ENCODE data around the gene RFX4.
"Not testable (repeated sequence)": the region's sequence is repeated elsewhere in the genome, so short reads cannot be mapped to it uniquely, and the experiment has no call there.

The RFX4 gene

GRCh38 chr12:106594447-106594846 lies 11.6 kb downstream of the RFX4 start:
- DNase-seq = no peak

GRCh38 chr12:106595268-106595667 lies 12.5 kb downstream of the RFX4 start:
- no peak for DNase-seq

- DNase-seq = no peak
Observed at GRCh38 chr12:106598003-106598402, 15.2 kb downstream of the RFX4 start.

- no peak for DNase-seq
Observed at GRCh38 chr12:106599302-106599701, 16.5 kb downstream of the RFX4 start.

GRCh38 chr12:106600503-106600902 lies 17.7 kb downstream of the RFX4 start:
- DNase-seq = no peak

GRCh38 chr12:106601031-106601430 lies 18.2 kb downstream of the RFX4 start:
- DNase-seq = no peak

DNA sequence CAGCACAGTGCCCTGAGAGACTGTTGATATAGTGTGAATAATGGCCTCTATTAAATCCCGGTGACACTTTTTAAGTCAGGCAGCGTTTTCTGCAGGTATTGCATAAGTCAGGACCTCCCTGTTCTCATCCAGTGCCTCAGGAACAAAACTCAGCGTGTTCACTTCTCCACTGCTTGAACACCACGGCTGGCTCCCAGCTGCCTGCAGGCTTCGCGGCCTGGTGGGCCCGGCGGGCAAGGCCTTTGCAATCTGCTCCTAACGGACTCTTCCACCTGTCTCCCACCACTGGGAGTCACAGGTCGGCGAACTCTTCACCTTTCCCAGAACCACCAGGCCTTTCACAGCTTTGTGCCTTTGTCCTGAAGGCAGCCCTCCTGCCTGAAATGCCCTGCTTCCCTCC lies 18.7 kb downstream of the RFX4 start:
- no peak for DNase-seq

DNA sequence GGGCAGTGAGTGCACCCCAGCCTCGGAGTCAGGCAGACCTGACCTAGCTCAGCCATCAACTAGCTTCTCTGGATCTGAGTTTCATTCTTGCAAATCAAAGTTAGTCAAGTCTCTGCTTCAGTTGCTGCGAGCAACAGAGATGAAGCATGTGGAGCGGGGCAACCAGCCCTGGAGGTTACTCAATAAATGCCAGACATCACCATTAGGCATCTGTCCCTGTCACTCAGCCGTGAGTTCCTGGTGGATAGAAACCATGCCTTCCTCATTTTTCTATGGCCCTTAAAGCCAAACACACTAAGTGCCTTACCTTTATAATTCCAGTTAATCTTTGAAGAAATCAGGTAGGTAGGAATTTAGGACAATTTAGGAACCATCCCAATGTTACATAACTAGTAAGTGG lies 19.3 kb downstream of the RFX4 start:
- no peak for DNase-seq

- no peak for DNase-seq
Observed at GRCh38 chr12:106605254-106605653, 22.4 kb downstream of the RFX4 start.

DNA sequence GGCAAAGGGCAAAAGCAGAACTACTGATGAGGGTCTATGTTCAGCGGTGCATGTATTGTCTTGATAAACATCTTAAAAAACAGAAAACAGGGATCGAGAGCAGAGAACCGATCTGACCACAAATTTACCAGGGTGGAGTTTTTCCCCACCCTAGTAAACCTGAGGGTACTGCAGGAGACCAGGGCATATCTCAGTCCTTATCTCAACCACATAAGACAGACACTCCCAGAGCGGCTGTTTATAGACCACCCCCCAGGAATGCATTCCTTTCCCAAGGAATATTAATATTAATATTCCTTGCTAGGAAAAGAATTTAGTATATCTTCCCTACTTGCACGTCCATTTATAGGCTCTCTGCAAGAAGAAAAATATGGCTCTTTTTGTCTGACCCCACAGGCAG lies 37.8 kb downstream of the RFX4 start:
- not testable (repeated sequence) for DNase-seq

GRCh38 chr12:106625976-106626375 lies 43.2 kb downstream of the RFX4 start:
- DNase-seq = no peak

DNA sequence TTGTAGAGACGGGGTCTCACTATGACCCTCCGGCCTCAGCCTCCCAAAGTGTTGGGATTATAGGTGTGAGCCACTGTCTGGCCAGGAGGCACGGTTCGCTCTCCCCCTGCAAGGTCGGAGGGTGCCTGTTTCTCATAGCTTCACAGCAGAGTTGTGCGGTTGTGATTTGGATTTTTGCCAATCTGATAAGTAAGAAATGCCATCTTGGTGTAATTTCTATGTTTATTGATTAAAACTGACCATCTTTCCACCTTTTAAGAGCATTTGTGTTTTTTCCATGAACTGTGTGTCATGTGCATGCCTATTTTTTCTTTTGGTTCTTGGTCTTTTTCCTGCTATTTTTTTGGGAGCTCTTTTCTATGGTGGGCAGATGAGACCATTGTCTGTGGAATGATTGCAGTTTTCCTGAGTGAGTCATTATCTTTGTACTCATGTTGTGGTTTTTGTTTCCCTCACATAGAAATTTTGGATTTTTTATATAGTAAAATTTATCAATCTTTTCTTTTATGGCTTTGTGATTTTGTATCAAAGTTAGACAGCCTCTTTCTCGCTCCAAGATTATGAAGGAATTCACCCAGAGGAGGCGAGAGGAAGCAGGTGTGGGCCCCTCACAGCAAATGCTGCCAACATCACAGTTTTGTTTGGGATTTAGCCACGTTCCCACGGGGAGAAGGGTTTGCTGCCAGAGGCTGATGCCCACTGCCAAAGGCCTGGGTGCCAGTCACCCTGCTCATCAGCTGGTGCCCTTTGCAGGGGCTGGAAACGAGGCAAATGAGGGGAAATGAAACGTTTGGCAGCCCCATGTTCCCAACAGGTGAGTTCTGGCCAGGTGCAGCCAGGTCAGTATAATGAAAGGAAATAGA lies 47.2 kb downstream of the RFX4 start:
- DNase-seq = no peak

DNA sequence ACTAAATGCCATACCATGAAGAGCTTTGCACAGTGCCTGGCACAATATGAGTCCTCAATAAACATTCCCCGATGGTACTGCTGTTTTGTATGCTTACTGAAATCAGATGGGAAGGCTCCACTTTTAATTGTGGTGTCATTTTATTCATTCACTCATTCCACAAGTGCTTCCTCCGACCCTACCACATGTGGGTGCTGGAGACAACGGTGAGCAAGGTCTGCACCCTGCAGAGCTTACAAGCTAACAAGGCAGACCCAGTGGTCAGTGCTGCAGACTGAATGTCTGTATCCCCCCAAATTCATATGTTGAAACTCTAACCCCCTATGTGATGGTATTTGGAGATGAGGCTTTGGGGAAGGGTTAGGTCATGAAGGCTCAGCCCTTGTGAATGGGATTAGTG lies 48.3 kb downstream of the RFX4 start:
- DNase-seq = no peak

DNA sequence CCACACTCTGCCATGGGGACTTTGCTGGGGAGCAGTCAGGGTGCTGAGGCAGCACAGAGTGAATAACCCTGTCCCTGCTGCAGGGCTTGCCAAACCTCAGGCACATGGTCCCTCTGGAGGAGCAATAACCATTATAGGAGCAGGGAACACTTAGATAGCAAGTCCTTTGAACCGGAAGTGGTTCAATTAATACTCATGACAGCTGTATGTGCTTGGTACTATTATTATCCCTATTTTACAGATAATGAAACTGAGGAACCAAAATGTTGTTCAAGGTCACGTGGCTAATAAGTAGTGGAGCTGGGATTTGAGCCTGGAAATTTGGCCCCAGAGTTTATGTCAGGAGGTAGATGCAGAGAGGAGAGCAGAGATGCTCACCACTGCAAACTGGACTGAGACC lies 49.0 kb downstream of the RFX4 start:
- no peak for DNase-seq

- DNase-seq = no peak
Observed at GRCh38 chr12:106632797-106633450, 50.1 kb downstream of the RFX4 start.

- no peak for DNase-seq
Observed at GRCh38 chr12:106633451-106633823, 50.6 kb downstream of the RFX4 start.

GRCh38 chr12:106634206-106634605 lies 51.4 kb downstream of the RFX4 start:
- DNase-seq = no peak

DNA sequence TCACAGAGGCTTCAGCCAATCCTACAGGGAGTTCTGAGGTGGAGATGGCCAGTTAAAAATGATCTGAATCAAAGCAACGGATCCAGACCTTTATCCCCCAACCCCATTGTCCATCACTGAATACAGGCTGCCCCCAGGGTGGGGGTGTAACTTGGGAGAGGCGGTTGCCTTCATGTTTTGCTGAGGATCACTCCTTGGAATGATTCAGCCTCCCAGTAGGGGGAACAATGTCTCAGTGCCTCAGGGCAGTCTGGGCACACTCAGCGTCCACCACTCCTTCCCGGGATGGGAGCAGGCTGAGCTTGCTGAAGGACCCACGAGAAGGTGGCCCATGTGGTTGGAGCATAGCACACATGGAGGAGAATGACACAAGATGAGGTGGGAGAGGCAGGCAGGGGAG lies 60.2 kb downstream of the RFX4 start:
- no peak for DNase-seq

- no peak for DNase-seq
Observed at GRCh38 chr12:106644335-106645073, 61.7 kb downstream of the RFX4 start.

DNA sequence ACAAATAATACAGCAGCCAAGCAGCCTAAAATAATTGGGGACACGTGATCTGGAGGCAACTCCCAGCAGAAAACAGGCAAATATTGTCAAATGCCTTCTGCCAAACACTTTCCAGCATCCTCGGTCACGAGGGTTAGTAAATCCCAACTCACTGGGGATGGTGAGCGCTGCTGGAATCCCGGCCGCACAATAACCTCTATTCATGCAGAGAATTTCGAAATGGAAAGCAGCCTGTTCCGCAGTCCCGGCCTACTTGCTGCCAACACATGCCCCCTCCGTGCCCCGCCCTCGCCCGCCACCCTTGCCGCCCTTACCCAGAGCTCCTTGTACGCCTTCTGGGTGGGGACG lies 62.2 kb downstream of the RFX4 start:
- DNase-seq = no peak

- no peak for DNase-seq
Observed at GRCh38 chr12:106645465-106646330, 62.9 kb downstream of the RFX4 start.

DNA sequence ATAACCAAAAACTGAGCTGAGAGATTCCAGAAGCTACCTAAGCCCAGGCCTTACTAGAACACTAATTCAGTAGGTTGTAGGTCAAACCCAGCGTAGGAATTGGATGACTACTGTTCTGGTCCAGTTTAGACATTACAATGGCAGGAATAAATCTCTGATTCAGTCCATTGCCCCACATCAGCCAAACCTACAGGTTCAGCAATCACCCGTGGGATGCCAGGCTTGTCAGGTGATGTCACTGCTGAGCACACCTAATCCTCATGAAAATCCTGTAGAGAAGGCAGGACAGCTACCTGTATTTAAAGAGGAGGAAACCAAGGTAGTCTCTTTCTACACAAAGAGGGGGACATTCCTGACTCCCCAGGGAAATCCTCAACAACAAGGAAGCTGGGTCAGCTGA lies 63.7 kb downstream of the RFX4 start:
- no peak for DNase-seq
